Right renal pelvis (tissue), 4 donors: ENCODE results near the gene GDF10. TPM values are rescaled to one million over a fixed set of nuclear protein-coding genes. Genes with fewer than 3 reads are reported as not detected.

Source experiments
- DNase-seq, 4 donors: peaks; one replicate each; pipeline ENCODE4 v3.0.0-alpha.2; 2013; ENCODE audit warnings: low read depth in 4 of 4, low spot score in 3 of 4, missing footprints in 1 of 4
- polyA plus RNA-seq, 4 donors: library from polyadenylated mRNA; unstranded; fragments of 120-200 nt; gene quantifications; one replicate each; pipeline ENCODE4 v1.2.1, GENCODE V29; 2013; ENCODE audit not compliant: insufficient read length in 4 of 4

The GDF10 gene
- polyA plus RNA-seq, 4 donors, result 1.7 to 2.9 (median 1.9) TPM

DNA sequence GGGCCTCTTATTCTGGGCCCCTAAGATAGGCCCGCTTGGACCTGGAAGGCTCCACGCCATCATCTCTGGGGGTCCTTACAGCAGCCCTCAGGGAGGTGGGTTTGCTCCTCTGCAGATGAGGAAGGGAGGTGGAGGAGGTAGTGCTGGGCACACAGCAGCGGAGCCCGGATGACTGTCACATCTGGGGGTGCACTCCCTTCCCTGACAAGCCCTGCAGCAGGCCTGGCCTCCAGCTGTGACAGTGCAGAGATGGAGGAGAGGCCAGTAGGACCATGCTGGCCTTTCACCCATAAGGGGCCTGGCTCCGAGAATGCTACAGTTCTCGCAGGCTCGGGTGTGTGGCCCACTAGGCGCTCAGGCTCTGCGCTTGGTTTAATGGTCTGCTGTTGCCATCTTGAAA is 31.5 kb downstream of the GDF10 start:
- DNase-seq, result no peak

GRCh38 chr10:47331954-47332353 is 32.0 kb downstream of the GDF10 start:
- no peak for DNase-seq

GRCh38 chr10:47332371-47332770 is 32.4 kb downstream of the GDF10 start:
- no peak for DNase-seq

GRCh38 chr10:47332946-47333345 is 32.9 kb downstream of the GDF10 start:
- DNase-seq, result no peak

DNA sequence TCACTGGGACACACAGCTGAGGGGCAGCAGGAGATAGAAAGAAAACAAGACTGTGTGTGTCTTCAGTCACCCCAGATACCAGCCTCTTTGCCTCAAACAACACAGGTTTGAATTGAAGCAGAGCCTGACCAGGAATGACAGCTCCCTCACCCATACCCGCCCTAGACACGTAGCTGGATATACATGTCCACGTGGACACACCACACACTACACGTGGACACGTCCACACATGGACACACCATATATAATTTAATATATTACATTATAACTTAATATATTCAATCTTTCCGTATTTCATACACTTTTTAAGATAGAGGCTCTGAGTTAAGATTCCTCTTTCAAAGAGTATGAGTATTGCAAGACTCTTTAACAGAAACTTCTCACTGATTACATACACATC is 33.5 kb downstream of the GDF10 start:
- no peak for DNase-seq

DNA sequence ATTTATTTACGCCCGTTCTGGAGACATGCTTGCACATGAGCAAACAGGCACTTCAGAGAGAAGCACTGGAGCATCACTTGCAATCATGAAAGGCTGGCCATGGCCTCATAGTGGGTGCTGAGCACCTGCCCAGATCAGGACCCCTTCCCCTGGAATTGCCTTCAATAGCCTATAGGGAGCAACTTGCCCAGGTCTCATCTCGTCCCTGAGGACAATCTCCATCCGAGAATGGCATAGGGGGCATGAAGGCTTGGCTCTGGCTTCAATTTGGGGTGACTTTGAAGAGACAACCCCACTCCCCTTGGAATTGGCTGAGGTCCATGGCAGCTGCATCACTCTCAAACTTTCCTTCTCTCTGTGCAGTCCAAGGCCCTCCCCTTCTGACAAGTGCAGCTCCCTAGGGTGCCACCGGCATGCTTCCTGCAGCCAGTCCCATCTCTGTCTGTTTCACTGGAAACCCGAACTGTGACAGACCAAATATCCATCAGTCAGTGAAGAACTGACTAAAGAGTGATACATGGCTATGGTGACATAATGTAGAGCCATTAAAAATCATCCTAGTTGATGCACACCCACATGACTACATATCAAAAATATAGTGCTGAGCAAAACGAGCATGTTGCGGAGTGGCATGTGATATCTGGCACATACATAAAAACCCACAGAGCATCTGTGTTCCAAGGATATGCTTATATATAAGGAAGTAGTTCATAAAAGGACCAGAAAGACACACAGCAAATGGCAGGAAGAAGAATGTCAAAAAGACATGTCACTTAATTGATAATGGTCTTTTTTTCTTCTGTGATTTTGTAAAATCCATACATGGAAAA is 34.7 kb downstream of the GDF10 start:
- DNase-seq, result no peak

DNA sequence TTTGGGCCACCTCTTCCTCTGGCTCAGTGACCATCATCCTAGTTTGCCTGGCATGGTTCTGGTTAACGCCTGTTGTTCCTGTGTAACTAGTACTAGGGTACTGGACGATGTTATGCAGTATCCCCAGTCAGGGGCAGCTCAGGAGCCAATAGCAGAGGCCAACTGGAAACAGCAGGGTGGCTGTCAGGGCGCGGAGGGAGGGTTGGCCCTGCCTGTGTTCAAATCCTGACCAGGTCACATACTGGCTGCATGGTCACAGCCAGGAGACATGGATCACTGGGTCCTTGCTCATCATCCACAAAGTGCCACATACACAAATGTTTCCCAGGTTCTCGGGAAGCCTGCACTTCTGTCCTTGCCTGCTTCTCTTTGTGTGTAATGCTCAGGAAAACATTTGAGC is 35.9 kb downstream of the GDF10 start:
- no peak for DNase-seq

DNA sequence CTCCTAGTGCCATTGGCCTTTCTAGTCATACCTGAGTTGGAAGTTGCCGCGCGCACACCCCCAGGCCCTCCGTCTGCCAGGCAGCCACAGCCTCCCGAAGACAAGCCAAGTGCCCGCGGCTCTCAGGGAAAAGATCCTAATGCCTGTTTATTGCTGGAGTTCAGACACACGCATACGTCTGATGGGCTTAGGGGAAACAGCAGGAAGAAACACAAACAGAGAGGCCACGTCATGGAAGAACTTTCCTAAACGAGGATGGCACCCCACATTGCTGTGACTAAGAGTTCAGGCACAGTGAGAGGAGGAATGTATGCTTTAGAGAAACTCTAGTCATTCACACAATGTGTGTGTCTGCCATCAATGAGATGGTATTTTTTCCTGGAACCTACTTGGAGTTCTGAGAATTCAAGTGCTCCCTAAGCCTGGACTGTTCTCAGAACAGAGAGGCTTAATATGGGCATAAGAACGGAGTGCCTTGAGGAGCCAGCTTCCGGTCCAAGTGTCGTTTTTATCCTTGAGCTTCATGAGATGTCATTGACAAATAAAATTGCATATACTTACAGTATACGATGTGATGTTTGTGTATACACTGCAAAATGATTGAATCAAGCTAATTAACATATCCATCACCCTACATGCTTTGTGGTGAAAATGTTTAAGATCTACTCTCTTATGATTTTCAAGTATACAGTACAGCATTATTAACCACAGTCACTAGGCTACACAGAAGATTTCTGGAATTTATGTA is 36.6 kb downstream of the GDF10 start:
- no peak for DNase-seq

DNA sequence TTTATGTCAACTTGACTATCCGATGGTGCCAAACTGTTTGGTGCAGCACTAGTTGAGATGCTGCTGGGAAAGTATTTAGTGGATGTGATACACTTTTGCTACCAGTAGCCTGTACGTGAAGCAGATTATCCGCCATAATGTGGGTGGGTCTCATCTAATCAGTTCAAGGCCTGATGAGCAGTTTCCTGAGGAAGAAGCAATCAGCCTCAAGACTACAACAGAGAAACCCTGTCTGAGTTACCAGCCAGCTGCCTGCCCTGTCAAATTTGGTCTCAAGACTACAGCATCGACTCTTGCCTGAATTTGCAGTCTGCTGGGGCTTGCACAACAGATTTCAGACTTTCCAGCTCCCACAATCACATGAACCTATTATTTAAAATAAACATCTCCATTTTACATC is 37.3 kb downstream of the GDF10 start:
- no peak for DNase-seq

- no peak for DNase-seq
Observed at GRCh38 chr10:47339186-47339735, 39.3 kb downstream of the GDF10 start.

- DNase-seq, result no peak
Observed at GRCh38 chr10:47339759-47340607, 40.0 kb downstream of the GDF10 start.

DNA sequence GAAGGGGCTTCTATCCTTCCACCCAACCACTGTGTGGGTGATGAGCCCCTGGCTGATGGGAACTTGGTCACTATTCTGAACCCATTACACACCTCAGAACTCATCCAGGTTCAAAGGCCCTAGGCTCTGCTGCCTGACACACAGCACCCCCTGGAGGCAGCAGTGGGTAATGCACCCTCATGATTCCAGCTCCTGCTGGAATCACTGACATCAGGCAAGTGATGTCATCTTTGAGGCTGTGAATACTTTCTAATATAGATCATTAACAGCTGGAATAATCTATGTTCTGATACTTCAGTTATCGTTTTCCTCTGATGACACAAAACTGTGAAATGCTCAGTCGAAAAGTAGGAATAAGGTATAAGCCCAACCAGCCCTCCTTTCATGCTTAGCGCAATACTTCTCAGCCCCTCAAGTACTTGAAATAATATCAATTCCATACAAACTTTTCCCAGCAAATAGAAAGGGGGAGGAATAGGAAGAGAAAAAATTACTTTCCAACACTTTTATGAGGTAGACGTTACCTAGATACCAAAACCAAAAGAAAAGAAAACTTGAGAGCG is 40.7 kb downstream of the GDF10 start:
- DNase-seq, result peak; percentile 17 to 39 (median 20)

- DNase-seq, result no peak
Observed at GRCh38 chr10:47344996-47345870, 45.2 kb downstream of the GDF10 start.

- no peak for DNase-seq
Observed at GRCh38 chr10:47346581-47347302, 46.7 kb downstream of the GDF10 start.

GRCh38 chr10:47347303-47347675 is 47.3 kb downstream of the GDF10 start:
- no peak for DNase-seq

GRCh38 chr10:47348138-47348651 is 48.2 kb downstream of the GDF10 start, which contains the start of gene RBP3:
Gene RBP3 (plus strand): TSS chr10:47348363. CDS start chr10:47348485, 122 bp downstream.
- no peak for DNase-seq

DNA sequence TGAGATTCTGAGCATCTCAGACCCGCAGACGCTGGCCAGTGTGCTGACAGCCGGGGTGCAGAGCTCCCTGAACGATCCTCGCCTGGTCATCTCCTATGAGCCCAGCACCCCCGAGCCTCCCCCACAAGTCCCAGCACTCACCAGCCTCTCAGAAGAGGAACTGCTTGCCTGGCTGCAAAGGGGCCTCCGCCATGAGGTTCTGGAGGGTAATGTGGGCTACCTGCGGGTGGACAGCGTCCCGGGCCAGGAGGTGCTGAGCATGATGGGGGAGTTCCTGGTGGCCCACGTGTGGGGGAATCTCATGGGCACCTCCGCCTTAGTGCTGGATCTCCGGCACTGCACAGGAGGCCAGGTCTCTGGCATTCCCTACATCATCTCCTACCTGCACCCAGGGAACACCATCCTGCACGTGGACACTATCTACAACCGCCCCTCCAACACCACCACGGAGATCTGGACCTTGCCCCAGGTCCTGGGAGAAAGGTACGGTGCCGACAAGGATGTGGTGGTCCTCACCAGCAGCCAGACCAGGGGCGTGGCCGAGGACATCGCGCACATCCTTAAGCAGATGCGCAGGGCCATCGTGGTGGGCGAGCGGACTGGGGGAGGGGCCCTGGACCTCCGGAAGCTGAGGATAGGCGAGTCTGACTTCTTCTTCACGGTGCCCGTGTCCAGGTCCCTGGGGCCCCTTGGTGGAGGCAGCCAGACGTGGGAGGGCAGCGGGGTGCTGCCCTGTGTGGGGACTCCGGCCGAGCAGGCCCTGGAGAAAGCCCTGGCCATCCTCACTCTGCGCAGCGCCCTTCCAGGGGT is 48.9 kb downstream of the GDF10 start:
- no peak for DNase-seq

DNA sequence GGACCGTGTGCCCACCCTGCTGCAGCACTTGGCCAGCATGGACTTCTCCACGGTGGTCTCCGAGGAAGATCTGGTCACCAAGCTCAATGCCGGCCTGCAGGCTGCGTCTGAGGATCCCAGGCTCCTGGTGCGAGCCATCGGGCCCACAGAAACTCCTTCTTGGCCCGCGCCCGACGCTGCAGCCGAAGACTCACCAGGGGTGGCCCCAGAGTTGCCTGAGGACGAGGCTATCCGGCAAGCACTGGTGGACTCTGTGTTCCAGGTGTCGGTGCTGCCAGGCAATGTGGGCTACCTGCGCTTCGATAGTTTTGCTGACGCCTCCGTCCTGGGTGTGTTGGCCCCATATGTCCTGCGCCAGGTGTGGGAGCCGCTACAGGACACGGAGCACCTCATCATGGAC is 49.5 kb downstream of the GDF10 start:
- no peak for DNase-seq
